HUES48 (cell line): ENCODE measurements around the gene CSNK2B.
A peak's percentile ranks its signal among the peaks of the same experiment; 100 is the strongest.

Experiments used
- H3K27ac ChIP-seq: one replicate; pipeline ENCODE4 v1.7.0; 2013; ENCODE audit warnings: low read depth, low read length, inconsistent platforms
- H3K27me3 ChIP-seq: 2 replicates; pipeline ENCODE4 v1.6.1; 2013; ENCODE audit warnings: mild to moderate bottlenecking, low read length; ENCODE audit not compliant: control insufficient read depth, insufficient read depth
- H3K36me3 ChIP-seq: 2 replicates; pipeline ENCODE4 v1.6.1; 2013; ENCODE audit warnings: low read length; ENCODE audit not compliant: control insufficient read depth, insufficient read depth
- H3K4me1 ChIP-seq: 2 replicates; pipeline ENCODE4 v1.6.1; 2013; ENCODE audit warnings: mild to moderate bottlenecking, low read length; ENCODE audit not compliant: control insufficient read depth, insufficient read depth
- H3K4me3 ChIP-seq: 2 replicates; pipeline ENCODE4 v1.5.1; 2013; ENCODE audit warnings: mild to moderate bottlenecking, low read depth, low read length
- H3K9ac ChIP-seq: 2 replicates; pipeline ENCODE4 v1.6.1; 2013; ENCODE audit warnings: mild to moderate bottlenecking, low read depth, low read length, moderate library complexity
- H3K9me3 ChIP-seq: 2 replicates; pipeline ENCODE4 v1.6.1; 2013; ENCODE audit warnings: low read length; ENCODE audit not compliant: control insufficient read depth, insufficient read depth

Gene CSNK2B

GRCh38 chr6:31629014-31629413 lies 36.9 kb upstream of the CSNK2B start:
- H3K9me3 ChIP-seq = no peaks in the 10 kb centered on the region
- no peak overlapping the region for H3K27ac ChIP-seq
- H3K4me3 ChIP-seq = no peak overlapping the region
- H3K36me3 ChIP-seq = peaks cover 100% of the 10 kb centered on the region
- no peaks in the 10 kb centered on the region for H3K4me1 ChIP-seq
- H3K27me3 ChIP-seq = no peaks in the 10 kb centered on the region
- no peak overlapping the region for H3K9ac ChIP-seq

- Histone ChIP-seq H3K27me3 (no peaks in the 10 kb centered on the region), H3K36me3 (peaks cover 100% of the 10 kb centered on the region), H3K27ac (no peak overlapping the region), H3K4me3 (no peak overlapping the region), H3K9me3 (no peaks in the 10 kb centered on the region), H3K4me1 (no peaks in the 10 kb centered on the region), H3K9ac (no peak overlapping the region)
These were observed 35.5 kb upstream of the CSNK2B start for GRCh38 chr6:31630177-31630934.

- Histone ChIP-seq H3K27me3 (no peaks in the 10 kb centered on the region), H3K4me1 (no peaks in the 10 kb centered on the region), H3K27ac (no peak overlapping the region), H3K9me3 (no peaks in the 10 kb centered on the region), H3K36me3 (peaks cover 100% of the 10 kb centered on the region), H3K4me3 (no peak overlapping the region), H3K9ac (no peak overlapping the region)
These were observed 34.7 kb upstream of the CSNK2B start for GRCh38 chr6:31631209-31631608.

GRCh38 chr6:31631681-31632278 lies 34.1 kb upstream of the CSNK2B start:
- no peaks in the 10 kb centered on the region for H3K27me3 ChIP-seq
- no peak overlapping the region for H3K9ac ChIP-seq
- peaks cover 100% of the 10 kb centered on the region for H3K36me3 ChIP-seq
- peak overlapping the region; percentile 33 for H3K27ac ChIP-seq
- no peaks in the 10 kb centered on the region for H3K9me3 ChIP-seq
- H3K4me3 ChIP-seq = no peak overlapping the region
- no peaks in the 10 kb centered on the region for H3K4me1 ChIP-seq

GRCh38 chr6:31632279-31632946 lies 33.5 kb upstream of the CSNK2B start:
- no peak overlapping the region for H3K4me3 ChIP-seq
- H3K4me1 ChIP-seq = no peaks in the 10 kb centered on the region
- H3K36me3 ChIP-seq = peaks cover 100% of the 10 kb centered on the region
- H3K27ac ChIP-seq = peak overlapping the region; percentile 33
- no peak overlapping the region for H3K9ac ChIP-seq
- H3K9me3 ChIP-seq = no peaks in the 10 kb centered on the region
- H3K27me3 ChIP-seq = no peaks in the 10 kb centered on the region

GRCh38 chr6:31633447-31633846 lies 32.4 kb upstream of the CSNK2B start:
- no peak overlapping the region for H3K9ac ChIP-seq
- no peaks in the 10 kb centered on the region for H3K4me1 ChIP-seq
- H3K4me3 ChIP-seq = no peak overlapping the region
- peaks cover 96% of the 10 kb centered on the region for H3K36me3 ChIP-seq
- H3K9me3 ChIP-seq = no peaks in the 10 kb centered on the region
- H3K27me3 ChIP-seq = no peaks in the 10 kb centered on the region
- no peak overlapping the region for H3K27ac ChIP-seq

- Histone ChIP-seq H3K4me1 (no peaks in the 10 kb centered on the region), H3K27ac (no peak overlapping the region), H3K4me3 (no peak overlapping the region), H3K27me3 (no peaks in the 10 kb centered on the region), H3K36me3 (peaks cover 94% of the 10 kb centered on the region), H3K9ac (no peak overlapping the region), H3K9me3 (no peaks in the 10 kb centered on the region)
These were observed 31.7 kb upstream of the CSNK2B start for GRCh38 chr6:31634131-31634530.

GRCh38 chr6:31634969-31635575 lies 30.8 kb upstream of the CSNK2B start:
- no peak overlapping the region for H3K4me3 ChIP-seq
- H3K27ac ChIP-seq = no peak overlapping the region
- H3K9ac ChIP-seq = no peak overlapping the region
- no peaks in the 10 kb centered on the region for H3K27me3 ChIP-seq
- peaks cover 94% of the 10 kb centered on the region for H3K36me3 ChIP-seq
- no peaks in the 10 kb centered on the region for H3K4me1 ChIP-seq
- H3K9me3 ChIP-seq = no peaks in the 10 kb centered on the region

- Histone ChIP-seq H3K9ac (no peak overlapping the region), H3K36me3 (peaks cover 94% of the 10 kb centered on the region)
These were observed 28.9 kb upstream of the CSNK2B start for GRCh38 chr6:31636698-31637596.

GRCh38 chr6:31639043-31639442 lies 26.8 kb upstream of the CSNK2B start:
- H3K27me3 ChIP-seq = no peaks in the 10 kb centered on the region
- H3K9ac ChIP-seq = no peak overlapping the region
- no peaks in the 10 kb centered on the region for H3K9me3 ChIP-seq
- no peaks in the 10 kb centered on the region for H3K4me1 ChIP-seq
- no peak overlapping the region for H3K27ac ChIP-seq
- H3K36me3 ChIP-seq = peaks cover 91% of the 10 kb centered on the region
- H3K4me3 ChIP-seq = no peak overlapping the region

More at GRCh38 chr6:31636698-31637596, 28.9 kb upstream of the CSNK2B start:
- no peak overlapping the region for H3K4me3 ChIP-seq
- no peaks in the 10 kb centered on the region for H3K9me3 ChIP-seq
- H3K27me3 ChIP-seq = no peaks in the 10 kb centered on the region
- no peaks in the 10 kb centered on the region for H3K4me1 ChIP-seq
- no peak overlapping the region for H3K27ac ChIP-seq
